Fibroblast of upper back skin (primary cell): Measurements from ENCODE around the gene COL8A2.

Experiments used
- DNase-seq: peaks from one replicate; pipeline ENCODE4 v3.0.0-alpha.2; 2013

The COL8A2 gene

DNA sequence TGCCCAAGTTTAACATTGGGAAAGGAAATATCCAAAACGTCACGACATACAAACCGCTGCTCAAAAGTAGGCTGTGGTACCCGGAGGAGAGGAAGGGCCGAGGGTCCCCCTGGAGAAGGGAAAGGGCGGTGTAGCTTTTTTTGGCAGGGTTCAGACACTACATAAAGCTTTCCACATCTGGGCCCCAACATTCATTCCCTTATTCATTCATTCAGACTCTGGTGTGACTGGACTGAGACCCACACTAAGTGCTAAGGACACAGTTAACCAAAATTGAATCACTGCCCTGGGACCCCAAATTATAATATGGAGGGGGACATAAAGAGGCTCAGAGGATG is 10.3 kb upstream of the COL8A2 start:
- DNase-seq: no peak

- DNase-seq: peak; percentile 81
Observed at GRCh38 chr1:36134505-36135329, 9.7 kb upstream of the COL8A2 start.

DNA sequence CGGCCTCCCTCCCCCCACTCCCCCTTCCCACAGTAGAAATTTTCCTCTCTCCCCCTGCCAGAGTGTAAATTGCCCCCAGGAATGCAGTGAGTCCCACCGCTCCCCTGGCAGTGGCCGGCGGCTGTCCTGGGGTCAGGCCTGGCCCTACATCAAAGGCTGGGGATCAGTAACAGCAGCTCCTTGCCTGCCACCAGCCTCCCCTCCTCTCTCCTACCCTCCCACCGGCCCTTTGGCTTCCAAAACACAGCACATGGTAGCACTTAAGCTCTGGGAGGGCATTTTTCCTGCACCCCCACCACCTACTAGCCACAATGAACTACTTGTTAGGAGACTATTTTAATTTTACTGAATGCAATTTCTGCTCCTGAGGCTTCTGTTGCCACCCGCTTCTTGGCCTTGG is 9.0 kb upstream of the COL8A2 start:
- no peak for DNase-seq

GRCh38 chr1:36133484-36133883 is 8.5 kb upstream of the COL8A2 start:
- peak; percentile 95 for DNase-seq

DNA sequence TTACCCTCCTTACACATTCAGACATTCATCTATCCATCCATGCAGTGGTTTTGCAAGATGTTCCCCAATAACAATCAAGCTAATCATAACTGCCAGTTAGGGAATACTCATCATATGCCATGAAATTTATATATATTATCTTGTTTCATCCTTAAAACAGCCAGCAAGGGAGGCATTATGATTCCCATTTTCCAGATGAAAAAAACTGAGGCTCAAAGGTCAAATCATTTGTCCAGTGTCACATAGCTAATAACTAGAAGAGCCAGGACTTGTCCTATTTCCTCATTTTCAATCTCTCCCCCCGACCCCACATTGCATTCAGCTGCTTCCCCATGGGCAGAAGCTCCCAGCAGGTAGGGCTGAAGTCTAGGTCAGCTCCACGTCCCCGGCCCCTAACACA is 7.0 kb upstream of the COL8A2 start:
- DNase-seq: no peak

- no peak for DNase-seq
Observed at GRCh38 chr1:36128905-36129206, 3.8 kb upstream of the COL8A2 start.

DNA sequence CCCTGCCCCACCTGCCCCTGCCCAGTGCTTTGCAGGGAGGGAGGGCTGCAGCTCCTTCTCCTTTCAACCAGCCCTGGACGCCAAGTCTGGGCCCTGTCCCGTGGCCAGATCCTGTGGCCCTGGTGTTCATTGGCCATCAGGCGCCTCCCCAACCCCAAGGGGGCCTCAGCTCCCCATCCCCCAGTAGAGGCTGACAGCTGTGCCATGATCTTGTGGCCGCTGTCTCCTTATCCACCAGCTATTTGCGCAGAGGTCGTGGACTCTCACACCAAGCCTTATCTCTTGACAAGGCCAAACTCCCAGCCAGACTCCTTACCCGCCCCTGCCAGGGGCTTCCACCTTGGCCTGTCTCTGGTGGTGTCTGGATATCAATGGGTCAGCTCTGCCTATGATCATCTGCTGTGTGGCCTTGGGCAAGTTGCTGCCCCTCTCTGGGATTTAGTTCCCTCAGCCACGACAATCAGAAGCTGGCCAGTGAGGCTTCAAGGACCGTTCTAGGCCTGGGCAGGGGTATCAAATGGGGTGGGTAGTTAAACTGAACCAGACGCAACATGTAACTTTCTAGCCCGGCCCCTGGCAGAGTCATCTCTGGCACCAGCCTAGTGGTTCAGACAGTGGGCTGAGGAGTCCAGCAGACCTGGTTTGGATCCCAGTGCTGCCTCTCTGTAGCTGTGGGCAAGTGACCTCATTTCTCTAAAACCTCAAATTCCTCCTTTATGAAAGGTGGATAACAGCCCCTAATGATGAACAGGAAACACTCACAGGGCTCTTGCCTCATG is 3.3 kb upstream of the COL8A2 start:
- DNase-seq: peak; percentile 69

- no peak for DNase-seq
Observed at GRCh38 chr1:36126797-36127500, 1.9 kb upstream of the COL8A2 start.

GRCh38 chr1:36126005-36126716 is 1.1 kb upstream of the COL8A2 start:
- no peak for DNase-seq

- DNase-seq: no peak
Observed at GRCh38 chr1:36124404-36125128, 456 bp downstream of the COL8A2 start.

DNA sequence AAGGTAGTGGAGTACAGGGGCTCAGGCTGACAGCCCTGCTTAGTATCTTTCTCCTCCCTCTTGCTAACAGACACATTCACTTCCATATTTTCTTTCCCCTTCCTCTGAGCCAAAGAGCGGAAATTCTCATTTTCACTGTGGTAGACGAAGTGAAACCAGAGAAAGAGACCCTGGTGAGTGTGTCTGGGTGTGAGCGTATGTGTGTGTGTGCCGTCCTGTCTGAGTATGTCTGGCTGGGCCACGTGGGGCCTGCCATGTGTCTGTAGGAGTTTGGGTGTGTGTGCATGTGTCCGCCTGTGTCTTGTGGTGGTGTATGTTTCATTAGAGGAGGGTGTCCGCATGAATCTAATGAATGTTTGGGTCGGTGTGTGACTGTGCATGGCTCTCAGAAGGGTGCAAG is 1.7 kb downstream of the COL8A2 start:
- DNase-seq: peak; percentile 50

DNA sequence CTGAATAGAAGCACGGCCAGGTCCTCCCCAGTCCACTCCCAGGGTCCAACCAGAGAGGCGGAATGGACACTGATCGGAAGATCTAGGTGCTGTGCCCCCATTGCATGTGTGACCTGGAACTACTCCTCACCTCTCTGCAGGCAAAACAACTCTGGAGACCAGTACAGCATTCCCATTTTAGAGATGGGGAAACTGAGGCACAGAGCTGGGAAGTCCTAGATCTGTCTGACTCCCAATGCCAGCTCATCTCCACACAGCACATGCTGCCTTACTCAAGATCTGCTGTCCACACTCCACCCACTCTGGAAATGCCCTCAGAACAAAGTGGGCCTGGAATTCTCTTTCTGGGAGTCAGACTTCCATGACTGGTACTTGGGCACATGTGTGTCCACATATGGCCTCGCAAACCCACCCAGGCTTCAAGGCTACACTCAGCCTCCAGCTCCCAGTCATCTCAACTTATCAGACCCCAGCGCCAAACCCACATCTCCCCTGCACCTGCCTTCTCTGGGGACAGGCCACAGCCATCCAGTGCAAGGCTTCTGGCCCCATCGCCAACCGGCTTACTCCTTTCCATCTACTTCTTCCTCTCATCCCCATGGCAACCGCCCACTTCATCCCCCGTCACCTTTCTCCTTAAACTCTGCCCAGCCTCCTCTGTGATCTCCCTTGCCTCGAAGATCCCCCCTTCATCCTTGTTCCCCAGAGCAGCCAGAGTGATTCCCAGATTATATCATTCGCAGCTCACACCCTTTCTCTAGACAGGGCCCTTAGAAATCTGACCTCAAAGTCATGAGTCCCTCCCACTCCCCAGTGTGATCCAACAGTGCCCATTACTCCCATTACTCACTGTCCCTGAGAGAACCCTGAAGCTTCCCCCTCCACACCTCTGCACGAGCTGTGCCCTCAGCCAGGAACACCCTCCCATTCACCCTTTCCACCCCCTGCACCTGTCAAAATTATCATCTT is 2.7 kb downstream of the COL8A2 start:
- no peak for DNase-seq

DNA sequence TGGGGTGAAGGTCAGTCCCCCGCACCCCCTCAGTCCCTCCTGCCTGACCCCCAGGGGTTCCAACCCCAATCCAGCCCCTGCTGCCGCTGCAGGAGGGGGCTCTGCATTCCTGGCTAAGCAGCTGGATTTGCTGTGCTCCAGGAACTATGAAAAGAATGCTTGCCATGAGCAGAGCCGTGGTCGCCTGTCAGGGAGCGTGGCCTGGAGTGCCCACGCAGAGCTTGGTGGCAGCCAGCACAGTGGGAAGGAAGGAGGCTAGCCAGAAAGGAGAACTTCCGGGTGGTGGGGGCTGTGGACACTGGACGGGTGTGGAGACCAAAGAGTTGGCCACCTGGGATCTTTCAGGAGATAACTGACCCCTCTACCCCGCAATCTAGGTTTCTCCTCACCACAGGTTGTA is 5.6 kb downstream of the COL8A2 start:
- DNase-seq: peak; percentile 32

GRCh38 chr1:36118447-36119204 is 6.4 kb downstream of the COL8A2 start:
- no peak for DNase-seq

- DNase-seq: no peak
Observed at GRCh38 chr1:36116901-36117300, 8.1 kb downstream of the COL8A2 start.

- peak; percentile 61 for DNase-seq
Observed at GRCh38 chr1:36115931-36116330, 9.1 kb downstream of the COL8A2 start.

DNA sequence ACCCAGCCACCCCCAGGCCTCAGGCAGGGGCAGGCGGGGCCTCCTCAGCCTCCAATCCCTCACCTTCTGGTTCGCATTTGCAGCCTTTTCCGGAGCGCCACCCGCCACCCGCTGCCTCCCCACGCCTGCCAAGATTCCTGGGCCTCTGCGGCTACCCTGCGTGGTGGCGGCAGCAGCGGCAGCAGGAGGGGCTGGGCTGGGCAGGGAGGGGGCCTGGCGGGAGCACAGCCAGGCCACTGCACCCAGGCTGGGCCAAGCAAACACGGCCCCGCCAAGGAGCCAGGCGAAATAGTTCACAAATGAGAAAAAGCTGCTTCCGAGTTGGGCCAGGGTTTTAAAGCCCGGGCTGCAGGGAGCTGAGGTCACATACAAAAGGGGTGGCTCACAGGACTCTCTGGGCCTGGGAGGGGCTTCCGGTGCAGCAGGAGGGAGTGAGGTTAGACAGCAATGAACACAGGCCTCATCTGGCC is 9.8 kb downstream of the COL8A2 start:
- peak; percentile 90 for DNase-seq

- DNase-seq: no peak
Observed at GRCh38 chr1:36114371-36114770, 10.7 kb downstream of the COL8A2 start.

- no peak for DNase-seq
Observed at GRCh38 chr1:36112823-36113222, 12.2 kb downstream of the COL8A2 start.

- no peak for DNase-seq
Observed at GRCh38 chr1:36111151-36111550, 13.9 kb downstream of the COL8A2 start.
